HG02763 (cell line): ENCODE results near the gene CSRP3.

Experiments used
- ATAC-seq: cut with Tn5 transposase; IDR thresholded peaks from one replicate; pipeline ENCODE4 v1.9.1; 2021; ENCODE audit warnings: mild to moderate bottlenecking, moderate library complexity; ENCODE audit not compliant: unreplicated experiment

Gene CSRP3

GRCh38 chr11:19134004-19134403 is 67.8 kb downstream of the CSRP3 start:
- ATAC-seq = no peak
